ENCODE data around the gene PI4K2B. TPM values are rescaled to one million over a fixed set of nuclear protein-coding genes. Genes with fewer than 3 reads are reported as not detected.
"Not testable (repeated sequence)": the region's sequence is repeated elsewhere in the genome, so short reads cannot be mapped to it uniquely, and the experiment has no call there.

The PI4K2B gene
- total and polyA plus RNA-seq, 7 donors = 9.3 to 28.2 (median 12.2) TPM

GRCh38 chr4:25253071-25253445 lies 19.2 kb downstream of the PI4K2B start:
- Histone ChIP-seq H3K9me3 (no peaks in the 10 kb centered on the region), H3K4me1 (no peaks in the 10 kb centered on the region), H3K36me3 (peaks cover 5 to 29% (median 8%) of the 10 kb centered on the region in 4 donors), H3K27ac (no peak overlapping the region), H3K4me3 (no peak overlapping the region), H3K27me3 (no peaks in the 10 kb centered on the region)
- 11 to 22% methylated on average over 2 of the region's 2 CpGs for WGBS, 2 donors
- intact Hi-C loops (cut with DNase I) = no loop called here
- DNase-seq = no peak
- no peak for TF ChIP-seq CTCF (IDR thresholded peaks at IDR 0.05)
- TF ChIP-seq EP300 (IDR thresholded peaks at IDR 0.05) = no peak
- no peak for TF ChIP-seq POLR2AphosphoS5 (IDR thresholded peaks at IDR 0.05)
- no peak for TF ChIP-seq POLR2A (IDR thresholded peaks at IDR 0.05)

GRCh38 chr4:25253786-25254185 lies 20.0 kb downstream of the PI4K2B start:
- DNase-seq; intact Hi-C loops (cut with DNase I); H3K27me3 ChIP-seq; H3K9me3 ChIP-seq; H3K4me3 ChIP-seq; H3K27ac ChIP-seq; H3K4me1 ChIP-seq: not testable (repeated sequence)
- 93 to 96% methylated on average over 12 of the region's 12 CpGs for WGBS, 2 donors
- H3K36me3 ChIP-seq = peaks cover 5 to 29% (median 8%) of the 10 kb centered on the region in 4 donors

GRCh38 chr4:25258980-25259578 lies 25.2 kb downstream of the PI4K2B start:
- no peak for DNase-seq
- Histone ChIP-seq H3K4me1 (no peaks in the 10 kb centered on the region), H3K36me3 (peaks cover 5 to 55% (median 8%) of the 10 kb centered on the region in 4 donors), H3K4me3 (no peak overlapping the region), H3K27me3 (no peaks in the 10 kb centered on the region), H3K27ac (no peak overlapping the region), H3K9me3 (no peaks in the 10 kb centered on the region)
- intact Hi-C loops (cut with DNase I) = no loop called here
- TF ChIP-seq CTCF (IDR thresholded peaks at IDR 0.05) (no peak), POLR2A (IDR thresholded peaks at IDR 0.05) (no peak), EP300 (IDR thresholded peaks at IDR 0.05) (no peak), POLR2AphosphoS5 (IDR thresholded peaks at IDR 0.05) (no peak)
- 97 to 98% methylated on average over 2 of the region's 2 CpGs for WGBS, 2 donors

GRCh38 chr4:25271866-25272265 lies 38.0 kb downstream of the PI4K2B start:
- DNase-seq = no peak
- WGBS, 2 donors = 96 to 100% methylated on average over 3 of the region's 3 CpGs
- intact Hi-C loops (cut with DNase I) = no loop called here
- no peak overlapping the region for H3K27ac ChIP-seq
- no peak for TF ChIP-seq POLR2AphosphoS5 (IDR thresholded peaks at IDR 0.05)
- no peak for TF ChIP-seq CTCF (IDR thresholded peaks at IDR 0.05)
- no peak for TF ChIP-seq EP300 (IDR thresholded peaks at IDR 0.05)
- TF ChIP-seq POLR2A (IDR thresholded peaks at IDR 0.05) = no peak
- H3K4me1 ChIP-seq = no peaks in the 10 kb centered on the region
- H3K4me3 ChIP-seq = no peak overlapping the region
- no peaks in the 10 kb centered on the region for H3K27me3 ChIP-seq
- H3K36me3 ChIP-seq = peaks cover 0 to 14% (median 3%) of the 10 kb centered on the region in 4 donors
- no peaks in the 10 kb centered on the region for H3K9me3 ChIP-seq

GRCh38 chr4:25280210-25280609 lies 46.4 kb downstream of the PI4K2B start:
- peaks cover 0 to 16% (median 3%) of the 10 kb centered on the region in 4 donors for H3K36me3 ChIP-seq
- no peaks in the 10 kb centered on the region for H3K9me3 ChIP-seq
- no peaks in the 10 kb centered on the region for H3K4me1 ChIP-seq
- H3K4me3 ChIP-seq = no peak overlapping the region
- DNase-seq = no peak
- intact Hi-C loops (cut with DNase I) = no loop called here
- no peak overlapping the region for H3K27ac ChIP-seq
- H3K27me3 ChIP-seq = no peaks in the 10 kb centered on the region
- no peak for TF ChIP-seq EP300 (IDR thresholded peaks at IDR 0.05)
- no peak for TF ChIP-seq POLR2A (IDR thresholded peaks at IDR 0.05)
- TF ChIP-seq CTCF (IDR thresholded peaks at IDR 0.05) = no peak
- TF ChIP-seq POLR2AphosphoS5 (IDR thresholded peaks at IDR 0.05) = no peak
- WGBS, 2 donors = 83 to 94% methylated on average over 4 of the region's 4 CpGs
